Activated gamma-delta T cell treated with Interleukin-2 at 50 U/mL for 16 hours (primary cell): Measurements from ENCODE around the gene SERPINB1.
"Not testable (repeated sequence)": the region's sequence is repeated elsewhere in the genome, so short reads cannot be mapped to it uniquely, and the experiment has no call there.

Source experiments
- DNase-seq: peaks from one replicate; pipeline ENCODE4 v3.0.0-alpha.2; 2020

Gene SERPINB1

GRCh38 chr6:2865694-2866151 is 24.1 kb upstream of the SERPINB1 start:
- no peak for DNase-seq

DNA sequence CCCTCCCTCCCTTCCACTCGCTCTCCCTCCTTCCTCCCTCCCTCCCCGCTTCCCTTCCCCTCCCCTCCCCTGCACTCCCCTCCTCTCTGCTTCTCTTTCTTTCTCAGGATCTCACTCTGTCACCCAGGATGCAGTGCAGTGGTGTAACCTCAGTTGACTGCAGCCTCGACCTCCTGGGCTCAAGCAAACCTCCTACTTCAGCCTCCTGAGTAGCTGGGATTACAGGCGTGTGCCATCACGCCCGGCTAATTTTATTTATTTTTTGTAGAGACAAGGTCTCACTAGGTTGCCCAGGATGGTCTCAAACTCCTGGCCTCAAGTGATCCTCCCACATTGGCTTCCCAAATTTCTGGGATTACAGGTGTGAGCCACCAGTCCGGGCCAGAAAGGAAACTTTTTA is 23.6 kb upstream of the SERPINB1 start:
- DNase-seq: no peak

DNA sequence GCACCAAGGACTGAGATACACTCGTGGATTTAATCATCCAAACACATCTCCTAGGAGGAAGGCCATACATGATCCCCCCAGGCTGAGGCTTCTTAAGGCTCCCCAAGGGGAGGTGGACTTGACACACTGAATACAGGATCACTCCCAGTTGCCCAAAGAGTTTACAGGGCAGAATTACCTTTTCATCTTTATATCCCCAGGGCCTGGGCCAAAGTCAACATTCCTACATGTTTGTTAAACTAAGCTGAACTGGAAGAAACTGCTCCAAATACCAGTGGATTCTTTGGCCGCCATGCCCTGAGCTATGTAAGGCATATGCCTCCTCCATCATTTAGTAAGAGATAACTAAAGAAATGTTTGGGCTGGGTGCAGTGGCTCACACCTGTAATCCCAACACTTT is 22.2 kb upstream of the SERPINB1 start:
- DNase-seq: no peak

DNA sequence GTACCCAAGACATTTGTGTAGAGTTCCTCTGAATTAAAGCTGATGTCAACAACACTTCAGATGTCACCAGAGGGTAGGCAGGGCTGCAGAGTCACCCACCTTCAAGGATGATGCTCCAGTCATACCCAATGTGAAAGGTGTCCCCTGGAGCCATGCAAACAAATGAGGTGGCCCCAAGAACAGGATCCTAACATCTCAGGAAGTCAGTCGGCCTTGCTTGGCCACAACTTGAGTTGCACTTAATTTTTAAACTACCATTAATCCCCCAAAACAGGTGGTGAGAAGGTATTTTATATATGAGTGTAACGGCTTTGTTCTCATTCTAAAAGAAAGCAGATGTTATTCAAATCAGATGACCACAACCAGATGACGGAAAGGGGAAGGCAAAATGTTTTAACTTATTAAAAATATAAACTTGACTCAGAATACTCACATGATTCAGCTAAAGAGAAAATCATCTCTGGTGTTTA is 21.1 kb upstream of the SERPINB1 start:
- DNase-seq: no peak

DNA sequence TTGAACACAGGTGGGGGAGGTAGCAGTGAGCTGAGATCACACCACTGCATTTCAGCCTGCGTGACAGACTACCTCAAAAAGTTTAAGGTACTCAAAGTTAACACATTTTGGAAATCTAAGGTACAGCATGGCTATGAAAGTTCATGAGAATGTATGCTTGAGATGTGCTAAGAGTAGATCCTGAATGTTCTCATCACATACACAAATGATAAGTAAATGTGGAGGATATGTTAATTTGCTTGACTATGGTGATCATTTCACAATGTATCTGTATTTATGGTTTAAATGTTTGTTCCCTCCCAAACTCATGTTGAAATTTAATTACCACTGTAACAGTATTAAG is 20.1 kb upstream of the SERPINB1 start:
- DNase-seq: no peak

GRCh38 chr6:2861060-2861821 is 19.6 kb upstream of the SERPINB1 start:
- no peak for DNase-seq

GRCh38 chr6:2860706-2861059 is 19.0 kb upstream of the SERPINB1 start:
- not testable (repeated sequence) for DNase-seq

GRCh38 chr6:2859798-2860705 is 18.4 kb upstream of the SERPINB1 start:
- DNase-seq: not testable (repeated sequence)

DNA sequence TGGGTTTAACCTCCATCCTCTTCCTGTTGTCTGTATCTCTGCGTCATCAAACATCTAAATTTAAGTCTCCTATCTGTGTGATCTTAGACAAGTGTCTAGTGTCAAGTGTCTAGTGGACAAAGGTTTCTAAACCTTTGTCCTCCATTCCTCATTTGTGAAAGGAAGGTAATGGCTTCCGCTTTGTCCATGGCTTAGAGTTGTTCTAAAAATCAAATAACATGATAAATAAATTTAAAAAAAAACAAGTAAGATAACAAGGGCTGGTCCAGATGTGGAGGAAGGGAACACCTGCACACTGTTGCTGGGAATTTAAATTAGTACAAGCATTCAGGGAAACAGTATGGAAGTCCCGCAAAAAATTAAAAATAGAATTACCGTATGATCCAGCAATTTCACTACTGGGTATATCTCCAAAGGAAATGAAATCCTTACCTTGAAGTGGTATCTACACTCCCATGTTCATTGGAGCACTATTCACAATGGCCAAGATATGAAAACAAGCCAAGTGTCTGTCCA is 17.6 kb upstream of the SERPINB1 start:
- DNase-seq: no peak

DNA sequence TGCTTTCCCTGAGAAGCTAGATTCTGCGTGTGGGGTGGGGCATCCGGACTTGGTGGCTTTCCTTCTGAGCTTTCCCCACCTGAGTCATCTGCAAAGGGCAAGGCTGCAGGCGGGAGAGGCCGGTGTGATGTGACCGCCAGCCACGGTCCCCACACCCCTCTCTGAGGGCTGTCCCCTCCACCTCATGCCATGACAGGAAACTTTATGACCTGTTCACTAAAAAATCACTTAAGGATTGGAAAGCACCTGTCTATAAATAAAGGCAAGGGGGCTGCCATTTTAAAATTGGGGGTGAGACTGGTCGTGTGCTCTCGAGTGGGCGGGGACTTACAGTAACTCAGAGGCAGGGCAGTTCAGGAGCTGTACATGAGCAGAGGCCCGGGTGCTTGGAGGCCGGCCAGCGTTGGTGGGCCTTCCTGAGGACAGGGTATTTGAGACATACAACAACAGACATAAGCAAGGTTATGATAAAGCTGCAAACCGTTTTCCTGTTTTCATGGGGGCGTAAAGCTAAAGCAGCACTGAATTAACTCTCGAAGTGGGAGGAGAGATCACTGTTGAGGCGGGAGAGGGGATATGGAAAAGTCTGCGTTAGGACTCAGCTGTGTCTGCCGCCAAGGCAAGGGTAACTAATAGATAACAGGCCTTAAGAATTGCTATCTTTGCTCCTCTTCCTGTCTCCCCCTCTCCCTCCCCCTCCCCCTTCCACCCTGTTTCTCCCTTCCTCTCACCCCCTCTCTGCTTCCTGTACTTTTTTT is 16.1 kb upstream of the SERPINB1 start:
- peak; percentile 70 for DNase-seq

GRCh38 chr6:2857185-2857579 is 15.5 kb upstream of the SERPINB1 start:
- no peak for DNase-seq

- DNase-seq: no peak
Observed at GRCh38 chr6:2855061-2855519, 13.4 kb upstream of the SERPINB1 start.

GRCh38 chr6:2854396-2854982 is 12.8 kb upstream of the SERPINB1 start:
- DNase-seq: no peak

- peak; percentile 62 for DNase-seq
Observed at GRCh38 chr6:2853769-2854395, 12.2 kb upstream of the SERPINB1 start.

DNA sequence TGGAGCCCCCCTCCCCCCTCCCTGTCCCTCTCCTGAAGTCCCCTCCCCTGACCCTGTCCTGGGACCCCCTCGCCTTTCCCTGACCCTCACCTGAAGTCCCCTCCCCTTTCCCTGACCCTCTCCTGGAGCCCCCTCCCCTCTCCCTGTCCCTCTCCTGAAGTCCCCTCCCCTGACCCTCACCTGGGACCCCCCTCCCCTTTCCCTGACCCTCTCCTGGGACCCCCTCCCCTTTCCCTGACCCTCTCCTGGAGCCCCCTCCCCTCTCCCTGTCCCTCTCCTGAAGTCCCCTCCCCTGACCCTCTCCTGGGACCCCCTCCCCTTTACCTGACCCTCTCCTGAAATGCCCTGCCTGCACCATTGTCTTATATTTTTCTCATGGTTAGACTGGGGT is 11.7 kb upstream of the SERPINB1 start:
- not testable (repeated sequence) for DNase-seq

DNA sequence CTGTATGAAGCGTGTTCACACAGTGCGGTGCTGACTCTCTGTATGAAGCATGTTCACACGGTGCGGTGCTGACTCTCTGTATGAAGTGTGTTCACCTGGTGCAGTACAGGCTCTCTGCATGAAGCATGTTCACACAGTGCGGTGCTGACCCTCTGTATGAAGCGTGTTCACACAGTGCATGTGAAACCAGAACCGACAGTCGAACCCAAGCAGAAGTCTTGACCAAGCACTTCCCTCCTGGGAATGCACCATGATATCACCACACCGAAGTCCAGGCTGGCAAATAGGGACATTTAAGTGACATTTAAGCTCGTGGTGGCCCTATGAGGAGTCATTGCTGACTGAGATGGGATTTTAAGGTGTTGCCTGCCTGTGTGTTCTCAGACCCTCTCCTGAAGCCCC is 11.3 kb upstream of the SERPINB1 start:
- no peak for DNase-seq

DNA sequence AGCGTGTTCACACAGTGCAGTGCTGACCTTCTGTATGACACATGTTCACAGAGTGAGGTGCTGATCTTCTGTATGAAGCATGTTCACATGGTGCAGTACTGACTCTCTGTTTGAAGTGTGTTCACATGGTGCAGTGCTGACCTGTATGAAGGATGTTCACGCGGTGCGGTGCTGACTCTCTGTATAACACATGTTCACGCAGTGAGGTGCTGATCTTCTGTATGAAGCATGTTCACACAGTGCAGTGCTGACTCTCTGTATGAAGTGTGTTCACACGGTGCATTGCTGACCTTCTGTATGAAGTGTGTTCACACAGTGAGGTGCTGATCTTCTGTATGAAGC is 10.8 kb upstream of the SERPINB1 start:
- no peak for DNase-seq

GRCh38 chr6:2851727-2852513 is 10.3 kb upstream of the SERPINB1 start:
- no peak for DNase-seq

DNA sequence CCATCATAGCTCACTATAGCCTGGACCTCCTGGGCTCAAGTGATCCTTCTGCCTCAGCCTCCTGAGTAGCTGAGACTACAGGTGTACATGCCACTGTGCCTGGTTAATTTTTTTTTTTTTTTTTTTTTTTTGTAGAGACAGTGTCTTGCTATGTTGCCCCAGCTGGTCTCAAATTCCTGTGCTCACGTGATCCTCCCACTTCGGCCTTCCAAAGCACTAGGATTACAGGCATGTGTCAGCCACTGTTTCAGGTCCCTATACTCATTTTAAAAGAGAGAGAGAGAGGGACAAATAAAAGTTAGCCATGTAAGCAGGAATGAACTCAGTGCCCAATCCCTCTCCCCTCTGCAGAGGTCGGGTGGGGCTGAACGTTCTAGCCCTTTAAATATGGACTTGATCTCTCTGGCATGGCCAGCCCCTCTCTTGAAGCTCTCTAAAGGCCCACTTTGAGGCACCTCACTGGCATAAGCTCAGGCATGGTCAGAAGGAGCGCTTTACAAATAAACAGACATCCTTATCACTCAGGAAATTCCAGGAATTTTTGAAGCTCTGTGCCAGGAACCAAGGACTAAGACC is 9.0 kb upstream of the SERPINB1 start:
- no peak for DNase-seq

DNA sequence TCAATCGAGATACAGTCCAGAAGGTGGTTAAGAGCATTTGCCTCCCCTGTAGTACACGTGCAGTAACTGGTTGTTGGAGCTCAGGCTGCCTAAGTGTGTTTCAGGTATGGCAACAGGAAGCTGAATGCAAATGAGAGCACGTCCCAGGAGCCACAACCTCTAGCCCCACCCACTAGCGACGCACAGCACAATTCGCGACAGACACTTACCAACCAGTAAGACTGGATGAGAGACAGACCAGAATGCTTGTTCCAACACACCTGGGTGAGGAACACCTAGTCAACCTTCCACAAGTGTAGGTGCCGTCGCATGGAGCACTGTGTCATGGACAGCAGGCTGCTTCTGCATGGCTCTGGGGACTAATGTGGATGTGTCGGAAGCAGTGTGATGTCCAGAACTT is 7.2 kb upstream of the SERPINB1 start:
- DNase-seq: peak; percentile 52

GRCh38 chr6:2845880-2846208 is 4.2 kb upstream of the SERPINB1 start:
- no peak for DNase-seq
